HG02623 (cell line): ENCODE results near the gene MRPL10.

Experiments
- ATAC-seq: cut with Tn5 transposase; IDR thresholded peaks from one replicate; pipeline ENCODE4 v1.9.1; 2021; ENCODE audit warnings: moderate library complexity; ENCODE audit not compliant: unreplicated experiment

MRPL10 gene

DNA sequence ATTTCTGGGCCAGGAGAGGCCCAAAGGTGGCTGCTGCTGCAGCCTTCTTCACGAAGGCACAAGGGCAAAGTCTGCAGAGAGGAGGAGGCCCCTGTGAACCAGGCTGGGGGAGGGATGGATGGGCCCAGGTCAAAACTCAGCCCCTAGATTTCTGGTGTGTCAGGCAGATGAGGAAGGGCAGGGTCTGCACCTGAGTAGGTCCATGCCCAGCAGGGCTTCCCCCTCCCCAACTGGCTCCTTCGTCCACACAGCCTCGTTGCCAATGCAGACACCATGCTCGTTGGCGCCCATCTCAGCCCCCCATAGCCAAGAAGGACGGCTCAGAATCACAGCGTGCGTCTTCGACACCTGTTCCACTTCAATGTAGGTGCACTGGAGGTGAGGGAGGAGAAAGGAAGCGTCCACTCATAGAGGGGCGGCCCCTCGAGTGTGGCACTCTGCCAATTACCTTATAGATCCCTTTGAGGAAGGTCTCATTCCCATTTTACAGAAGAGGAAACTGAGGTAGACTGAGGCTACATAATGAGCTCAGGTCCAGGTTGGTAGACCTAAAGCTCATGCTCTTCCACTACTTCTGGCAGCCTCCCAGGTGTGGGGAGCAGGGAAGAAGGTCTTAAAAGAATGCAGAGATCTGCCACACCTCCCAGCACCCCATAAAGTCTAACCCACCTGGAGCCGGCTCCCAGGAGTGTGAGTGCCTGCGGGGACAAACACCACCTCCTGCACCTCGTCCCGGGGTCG is 8.8 kb upstream of the MRPL10 start:
- ATAC-seq: no peak

DNA sequence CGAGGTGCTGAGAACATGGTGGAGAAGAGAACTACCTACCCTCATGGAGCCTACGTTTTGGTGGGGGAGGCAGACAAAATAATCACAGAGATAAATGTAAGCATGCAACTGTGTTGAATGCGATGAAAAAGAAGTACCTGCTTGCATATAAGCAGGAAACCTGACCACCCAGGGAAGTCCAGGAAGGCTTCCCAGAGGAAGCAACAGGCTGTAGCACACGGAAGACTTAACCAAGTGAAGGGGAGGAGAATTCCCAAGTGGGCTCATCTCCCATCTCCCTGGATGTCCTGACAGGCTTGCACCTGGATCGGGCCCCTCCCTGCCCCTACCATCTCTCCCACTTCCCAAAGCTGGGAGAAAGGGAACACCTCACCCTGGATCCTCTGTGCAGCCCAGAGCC is 7.7 kb upstream of the MRPL10 start:
- ATAC-seq: no peak

- no peak for ATAC-seq
Measured at GRCh38 chr17:47838636-47839035, 7.3 kb upstream of the MRPL10 start.

- ATAC-seq: no peak
Measured at GRCh38 chr17:47837401-47838039, 6.2 kb upstream of the MRPL10 start.

DNA sequence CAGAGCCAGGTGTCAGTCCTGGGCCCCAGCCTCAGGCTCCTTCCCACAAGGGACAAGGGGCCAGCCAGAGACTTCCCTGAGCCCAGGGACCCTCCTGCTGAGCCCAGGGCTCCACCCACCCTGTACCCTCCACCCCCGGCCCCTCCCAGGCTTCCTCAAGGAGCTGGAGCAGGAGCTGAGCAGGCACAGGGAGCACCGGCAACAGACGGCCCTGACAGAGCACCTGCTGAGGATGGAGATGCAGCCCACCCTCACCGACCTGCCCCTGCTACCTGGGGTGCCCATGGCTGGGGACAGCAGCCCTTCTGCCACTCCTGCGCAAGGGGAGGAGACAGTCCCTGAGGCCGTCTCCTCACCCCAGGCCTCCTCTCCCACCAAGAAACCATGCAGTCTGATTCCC is 5.3 kb upstream of the MRPL10 start:
- ATAC-seq: no peak

GRCh38 chr17:47834756-47835155 is 3.4 kb upstream of the MRPL10 start:
- no peak for ATAC-seq

- ATAC-seq: no peak
Measured at GRCh38 chr17:47831934-47832327, 590 bp upstream of the MRPL10 start.

DNA sequence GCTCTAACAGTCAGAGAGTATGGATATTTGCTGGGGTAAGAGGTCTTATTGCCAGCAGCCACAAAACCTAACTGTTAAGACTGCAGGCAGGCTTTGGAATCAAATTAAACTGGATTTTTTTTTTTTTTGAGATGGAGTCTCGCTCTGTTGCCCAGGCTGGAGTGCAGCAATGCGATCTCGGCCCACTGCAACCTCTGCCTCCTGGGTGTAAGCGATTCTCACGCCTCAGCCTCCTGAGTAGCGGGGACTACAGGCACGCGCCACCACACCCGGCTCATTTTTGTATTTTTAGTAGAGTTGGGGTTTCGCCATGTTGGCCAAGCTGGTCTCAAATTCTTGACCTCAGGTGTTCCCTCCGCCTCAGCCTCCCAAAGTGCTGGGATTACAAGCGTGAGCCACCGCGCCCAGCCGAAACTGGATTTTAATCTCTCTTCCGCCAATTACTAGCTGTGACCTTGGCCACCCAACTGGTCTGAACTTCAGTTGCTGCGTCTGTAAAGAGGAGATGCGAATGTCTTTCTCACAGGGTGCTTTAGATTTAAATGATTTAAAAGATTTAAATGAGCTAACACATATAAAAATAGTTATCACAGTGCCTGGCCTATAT is 842 bp downstream of the MRPL10 start:
- ATAC-seq: no peak

DNA sequence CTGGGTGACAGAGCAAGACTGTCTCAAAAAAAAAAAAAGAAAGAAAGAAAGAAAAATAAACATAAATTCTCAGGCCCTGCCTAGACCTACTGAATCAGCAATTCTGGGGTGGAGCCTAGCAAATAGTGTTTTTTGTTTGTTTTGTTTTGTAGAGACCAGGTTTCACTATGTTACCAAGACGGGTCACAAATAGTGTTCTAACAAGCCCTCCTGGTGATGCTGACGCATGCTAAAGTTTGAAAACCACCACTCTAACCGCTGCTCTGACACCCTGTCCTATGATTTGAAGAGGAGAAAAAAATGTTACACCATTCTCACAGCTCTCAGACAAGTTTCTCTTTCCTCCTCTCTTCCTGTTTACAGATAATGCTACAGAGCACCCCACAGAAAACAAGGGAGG is 1.5 kb downstream of the MRPL10 start:
- no peak for ATAC-seq

DNA sequence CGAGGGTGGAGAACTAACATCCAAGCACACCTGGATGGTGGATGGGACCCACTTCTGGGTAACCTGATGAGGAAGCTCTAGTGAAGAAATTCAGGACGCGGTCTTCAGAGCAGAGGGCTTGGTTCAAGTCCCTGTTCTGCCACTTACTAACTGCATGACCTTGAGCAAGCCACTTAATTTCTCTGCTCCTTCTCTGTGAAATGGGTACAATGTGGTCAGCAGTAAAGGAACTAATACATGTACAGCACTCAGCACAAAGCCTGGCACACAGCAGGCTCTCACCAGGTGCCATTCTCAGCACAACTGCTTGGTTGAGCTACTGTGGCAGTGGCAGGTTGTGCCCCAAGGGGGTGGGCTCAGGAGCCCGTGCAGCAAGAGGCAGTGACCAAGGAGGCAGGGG is 7.8 kb downstream of the MRPL10 start:
- no peak for ATAC-seq

GRCh38 chr17:47822785-47823184 is 8.6 kb downstream of the MRPL10 start:
- no peak for ATAC-seq

DNA sequence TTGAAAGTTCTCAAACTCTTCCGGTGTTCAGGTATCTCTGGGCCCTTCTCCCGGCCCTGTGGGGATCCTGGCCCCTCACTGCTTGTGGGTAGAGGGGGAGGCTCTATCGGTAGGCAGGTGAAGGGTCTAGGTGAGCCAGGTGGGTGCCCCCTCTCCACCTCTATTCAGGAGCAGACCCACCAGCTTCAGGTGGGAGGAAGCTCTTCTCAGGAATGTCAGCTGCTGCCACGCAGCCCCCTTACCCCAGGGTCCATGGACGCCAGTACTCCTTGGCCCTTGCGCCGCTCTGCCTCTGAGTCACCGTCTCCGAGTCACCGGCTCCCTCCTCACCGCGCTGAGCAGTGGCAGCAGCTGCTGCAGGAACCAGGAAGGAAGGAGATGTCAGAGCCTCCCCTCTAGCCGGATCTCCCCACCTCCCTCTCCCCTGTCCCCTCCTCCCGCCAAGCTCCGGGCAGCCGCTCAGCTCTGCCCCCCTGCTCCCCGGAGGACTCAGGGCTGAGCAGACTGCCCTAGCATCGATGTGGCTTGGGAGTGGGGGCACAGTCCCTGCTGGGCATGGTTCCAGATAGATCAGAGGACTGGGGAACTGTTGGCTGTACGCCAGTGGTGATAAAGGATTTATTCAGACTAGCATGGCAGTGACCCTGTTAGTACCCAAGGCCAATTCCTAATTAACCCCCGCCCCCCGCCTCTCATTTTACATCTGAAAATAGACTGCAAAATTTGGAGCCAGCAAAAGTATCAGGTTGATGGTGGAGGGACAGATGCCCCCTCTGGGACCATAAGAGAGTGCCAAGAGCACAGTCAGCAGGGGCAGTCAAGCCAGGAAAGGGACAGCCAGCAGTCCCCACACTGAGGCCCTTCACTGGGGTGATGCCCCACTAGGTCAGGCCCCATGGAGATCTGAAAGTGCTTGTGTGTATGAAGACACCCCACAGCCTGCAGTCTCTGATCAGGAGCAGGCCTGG is 9.6 kb downstream of the MRPL10 start, which contains the start of gene OSBPL7:
TSS of gene OSBPL7 (minus strand) at position 371 of the 968 bp plus-strand sequence. CDS start 1,516 bp downstream, outside the sequence.
- peak; percentile 67 for ATAC-seq

GRCh38 chr17:47821031-47821423 is 10.3 kb downstream of the MRPL10 start:
- no peak for ATAC-seq

DNA sequence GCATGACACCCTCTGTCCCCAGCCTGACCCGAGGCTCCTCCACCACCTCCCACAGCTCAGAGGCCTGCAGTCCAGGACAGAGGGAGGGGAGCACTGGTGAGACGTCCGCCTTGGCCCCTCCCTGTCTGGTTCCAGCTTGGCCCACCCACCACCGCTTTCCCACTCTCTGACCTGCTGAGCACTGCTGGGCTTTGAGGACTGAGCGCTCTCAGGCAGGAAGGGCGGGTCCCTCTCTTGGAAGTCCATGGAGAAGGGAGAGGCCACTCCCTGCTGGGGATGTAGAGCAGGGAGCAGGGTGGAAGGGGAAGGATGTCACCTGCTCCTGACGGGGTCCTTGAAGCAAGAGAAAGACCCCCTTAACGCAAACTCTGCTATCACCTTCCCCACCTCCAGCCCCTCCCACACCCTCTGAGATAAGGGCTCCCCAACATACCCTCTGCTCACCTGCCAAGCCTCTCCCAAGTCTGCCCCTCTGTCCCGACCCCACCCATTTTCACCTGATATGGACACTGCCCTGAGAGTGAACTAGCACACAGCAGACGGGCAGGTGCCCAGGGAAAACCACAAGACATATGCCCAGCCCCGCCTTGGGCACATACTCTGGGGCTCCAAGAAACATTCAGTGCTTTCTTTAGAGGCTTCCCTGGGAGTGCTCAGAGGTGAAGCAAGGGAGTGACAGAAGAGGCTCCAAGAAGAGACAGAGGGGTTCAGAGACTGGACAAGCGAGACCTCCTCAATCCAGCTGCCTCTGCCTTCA is 11.1 kb downstream of the MRPL10 start:
- no peak for ATAC-seq

GRCh38 chr17:47819475-47819874 is 11.9 kb downstream of the MRPL10 start:
- ATAC-seq: no peak

- no peak for ATAC-seq
Measured at GRCh38 chr17:47818002-47818695, 13.2 kb downstream of the MRPL10 start.

DNA sequence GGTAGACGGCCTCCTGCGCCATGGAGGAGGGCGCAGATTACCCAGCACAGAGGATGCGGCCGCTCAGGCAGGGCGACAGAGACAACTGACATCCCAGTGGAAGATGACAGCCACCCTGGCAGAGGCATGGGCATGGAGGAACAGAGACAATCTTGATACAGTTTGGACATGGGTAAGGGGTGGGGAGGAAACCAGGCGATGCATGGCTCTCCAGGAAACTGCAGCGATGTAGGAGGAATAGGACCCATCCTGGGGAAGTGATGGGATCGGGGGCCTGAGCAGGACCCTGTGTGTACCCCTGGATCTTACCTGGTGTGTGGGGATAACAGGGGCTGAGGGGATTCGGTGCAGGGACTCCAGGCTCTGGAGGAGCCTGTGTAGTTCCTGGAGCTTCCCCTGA is 14.4 kb downstream of the MRPL10 start:
- no peak for ATAC-seq

GRCh38 chr17:47816111-47816735 is 15.1 kb downstream of the MRPL10 start:
- no peak for ATAC-seq
